HG03521 (cell line): ENCODE measurements around the gene CLMP.
"Not testable (repeated sequence)": the region's sequence is repeated elsewhere in the genome, so short reads cannot be mapped to it uniquely, and the experiment has no call there.

Experiments used
- ATAC-seq: cut with Tn5 transposase; IDR thresholded peaks from one replicate; pipeline ENCODE4 v1.9.1; 2021; ENCODE audit warnings: mild to moderate bottlenecking, moderate library complexity; ENCODE audit not compliant: unreplicated experiment

The CLMP gene

DNA sequence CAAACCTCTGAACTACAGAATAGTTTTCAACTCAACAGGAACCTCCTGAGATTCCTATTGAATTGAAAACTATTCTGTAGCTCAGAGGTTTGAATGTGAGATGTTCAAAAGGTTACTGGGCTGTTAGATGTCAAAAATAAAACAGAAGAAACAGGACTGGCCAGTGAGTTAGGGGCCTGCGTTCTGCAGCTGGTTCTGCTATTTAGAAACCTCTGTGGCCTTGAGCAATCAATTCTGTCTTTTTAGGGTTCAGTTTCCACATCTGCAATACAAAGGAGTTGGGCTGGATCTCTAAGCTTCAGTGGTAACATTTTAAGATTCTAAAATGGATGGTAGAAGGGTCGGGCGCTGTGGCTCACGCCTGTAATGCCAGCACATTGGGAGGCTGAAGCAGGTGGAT is 55.8 kb downstream of the CLMP start:
- no peak for ATAC-seq

DNA sequence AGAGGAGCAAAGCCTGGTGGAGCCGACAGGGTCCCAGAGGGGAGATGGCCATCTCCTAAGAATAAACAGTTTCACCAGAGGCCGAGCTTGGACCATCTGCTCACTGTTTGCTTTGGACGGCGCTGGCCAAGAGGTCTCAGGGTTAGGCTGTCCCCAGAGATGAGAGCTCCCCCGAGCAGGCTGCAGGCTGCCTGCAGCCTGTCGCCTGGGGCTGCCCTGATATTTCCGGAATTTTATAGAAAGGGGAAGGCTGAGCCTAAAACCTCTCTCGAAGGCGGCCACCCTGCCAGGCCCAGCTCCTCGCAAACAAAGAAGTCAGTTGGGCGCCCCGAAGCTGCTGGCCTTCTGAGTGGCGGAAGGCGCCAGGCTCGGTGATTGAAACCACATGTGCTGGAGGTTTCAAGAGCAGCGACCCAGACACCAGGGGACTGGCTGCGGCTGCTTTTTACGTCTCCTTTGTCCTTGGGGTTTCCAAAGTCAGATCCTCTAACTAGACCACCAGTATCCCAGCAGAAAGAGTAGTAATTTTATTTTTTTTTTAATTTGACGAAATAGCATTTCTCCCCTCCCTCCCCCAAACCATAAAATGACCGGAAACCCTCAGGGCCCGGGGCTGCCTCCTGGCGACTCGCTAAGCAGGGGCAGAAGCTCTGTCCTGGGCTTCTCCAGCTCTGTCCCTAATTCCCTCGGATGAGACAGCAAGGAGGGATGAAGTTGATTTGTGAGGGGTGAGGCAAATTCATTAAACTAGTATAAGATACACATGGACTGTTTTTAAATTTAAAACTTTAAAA is 57.4 kb downstream of the CLMP start:
- ATAC-seq, result no peak

DNA sequence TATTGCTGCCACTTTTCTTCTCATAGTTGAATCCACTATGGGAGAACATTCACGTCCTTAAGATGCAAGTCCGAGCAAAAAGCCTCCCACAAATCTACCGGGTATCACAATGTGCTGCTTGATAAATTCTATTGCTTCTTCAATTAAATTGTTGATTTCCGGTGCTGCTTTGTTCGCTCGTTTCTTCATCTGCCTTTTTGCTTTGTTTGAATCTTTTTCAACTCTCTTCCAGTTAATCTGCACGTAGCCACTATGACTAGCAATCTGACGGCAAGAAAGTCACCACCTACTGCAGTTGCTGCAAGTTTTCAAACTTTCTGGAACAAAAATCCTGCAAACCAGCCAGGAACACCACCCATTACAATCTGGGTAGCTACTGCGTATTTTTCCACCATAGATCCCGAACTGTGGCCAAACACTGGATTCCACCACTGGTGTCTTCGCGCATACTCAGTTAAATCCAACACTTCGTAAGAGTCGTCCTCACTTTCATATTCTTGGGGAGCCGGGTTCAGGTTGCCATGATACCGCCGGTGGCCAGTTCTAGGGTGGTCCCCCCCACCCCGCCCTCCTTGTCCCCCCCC is 59.1 kb downstream of the CLMP start:
- no peak for ATAC-seq

DNA sequence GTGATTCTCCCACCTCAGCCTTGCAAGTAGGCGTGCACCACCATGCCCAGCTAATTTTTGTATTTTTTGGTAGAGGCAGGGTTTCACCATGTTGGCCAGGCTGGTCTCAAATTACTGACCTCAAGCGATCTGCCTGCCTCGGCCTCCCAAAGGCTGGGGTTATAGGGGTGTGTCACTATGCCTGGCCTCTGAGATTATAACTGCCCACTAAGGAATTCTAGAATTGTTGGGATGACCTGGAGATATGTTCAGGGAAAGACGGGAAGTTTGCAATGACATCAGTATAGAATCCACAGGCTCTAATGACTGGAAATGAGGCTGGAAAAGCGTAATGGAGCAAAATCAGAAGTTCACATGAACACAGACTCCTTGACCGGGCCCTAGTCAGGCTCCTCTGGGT is 62.2 kb downstream of the CLMP start:
- no peak for ATAC-seq

DNA sequence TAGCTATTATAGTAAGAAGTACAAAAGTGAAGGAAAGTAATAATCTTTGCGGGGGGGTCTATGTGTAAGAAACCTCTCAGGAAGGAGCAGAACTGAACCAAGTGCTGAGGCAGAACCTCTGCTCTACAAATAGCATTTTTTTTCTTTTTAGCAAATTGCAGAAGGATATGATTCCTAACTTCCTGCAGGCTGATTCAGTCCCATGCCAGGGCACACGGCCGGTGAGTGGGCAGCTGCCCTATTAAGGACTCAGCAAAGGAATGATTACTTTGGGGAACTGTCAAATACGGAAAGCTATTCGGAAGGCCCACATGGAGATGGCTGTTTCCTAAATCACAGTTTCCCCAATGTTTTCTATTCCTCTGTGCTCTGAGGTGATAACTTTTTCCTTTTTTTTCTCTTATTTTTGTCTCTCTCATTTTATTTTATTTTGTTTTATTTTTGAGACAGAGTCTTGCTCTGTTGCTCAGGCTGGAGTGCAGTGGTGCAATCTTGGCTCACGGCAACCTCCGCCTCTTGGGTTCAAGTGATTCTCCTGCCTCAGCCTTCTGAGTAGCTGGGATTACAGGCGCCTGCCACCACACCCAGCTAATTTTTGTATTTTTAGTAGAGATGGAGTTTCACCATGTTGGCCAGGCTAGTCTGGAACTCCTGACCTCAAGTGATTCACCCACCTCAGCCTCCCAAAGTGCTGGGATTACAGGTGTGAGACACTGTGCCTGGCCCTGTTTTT is 62.8 kb downstream of the CLMP start:
- ATAC-seq, result not testable (repeated sequence)

DNA sequence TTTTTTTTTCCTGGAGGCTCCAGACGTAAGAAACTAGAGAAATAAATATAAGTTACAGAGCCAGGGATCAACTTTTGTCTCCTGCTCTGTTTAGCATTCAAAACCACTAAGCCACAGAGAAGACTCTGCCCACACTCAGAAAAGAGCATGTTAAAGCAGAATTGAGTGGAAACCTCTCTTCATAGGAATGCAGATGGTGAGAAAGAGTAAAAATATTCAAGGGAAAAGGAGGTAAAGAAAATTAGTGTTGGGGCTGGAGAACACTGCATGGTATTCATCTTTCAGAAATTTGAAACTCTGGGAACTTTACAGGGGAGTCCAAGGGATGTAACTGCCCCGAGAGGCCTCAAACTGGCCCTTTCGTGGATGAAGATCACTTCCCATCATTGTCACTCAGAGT is 65.1 kb downstream of the CLMP start:
- no peak for ATAC-seq

DNA sequence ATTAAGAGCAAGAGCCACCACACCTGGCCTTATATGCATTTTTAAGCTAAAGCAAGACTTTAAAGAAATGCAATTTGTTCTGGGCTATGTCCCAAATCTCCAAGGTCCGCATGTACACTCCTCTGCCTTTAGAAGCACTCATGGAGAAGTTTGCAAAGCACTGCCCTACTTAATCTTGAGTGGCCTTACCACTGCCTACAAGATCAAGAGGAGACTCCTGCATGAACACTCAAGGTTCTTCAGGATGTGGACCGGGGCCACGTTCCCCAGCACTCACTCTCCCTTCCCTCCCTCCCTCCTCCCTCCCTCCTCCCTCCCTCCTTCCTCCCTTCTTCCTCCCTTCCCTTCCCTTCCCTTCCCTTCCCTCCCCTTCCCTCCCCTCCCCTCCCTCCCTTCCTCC is 69.9 kb downstream of the CLMP start:
- no peak for ATAC-seq

DNA sequence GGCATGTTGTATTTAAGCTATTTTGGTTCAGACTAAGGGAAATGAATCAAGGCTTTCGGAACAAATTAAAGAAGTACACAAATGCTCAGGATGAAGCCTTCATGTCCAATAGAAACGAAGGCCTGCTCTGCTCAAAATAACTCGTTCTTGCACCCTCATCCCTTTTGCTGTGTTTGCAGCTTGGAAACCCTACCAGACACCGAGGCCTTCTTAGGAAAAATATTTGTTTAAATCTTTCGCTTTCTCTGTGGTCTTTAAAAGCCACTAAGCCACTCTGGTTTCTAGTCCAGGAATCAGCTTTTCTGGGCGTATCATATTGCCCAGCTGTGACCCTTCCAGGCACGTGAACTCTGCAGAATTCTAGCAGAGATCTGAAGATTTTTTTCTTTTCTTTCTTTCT is 72.2 kb downstream of the CLMP start:
- ATAC-seq, result no peak

DNA sequence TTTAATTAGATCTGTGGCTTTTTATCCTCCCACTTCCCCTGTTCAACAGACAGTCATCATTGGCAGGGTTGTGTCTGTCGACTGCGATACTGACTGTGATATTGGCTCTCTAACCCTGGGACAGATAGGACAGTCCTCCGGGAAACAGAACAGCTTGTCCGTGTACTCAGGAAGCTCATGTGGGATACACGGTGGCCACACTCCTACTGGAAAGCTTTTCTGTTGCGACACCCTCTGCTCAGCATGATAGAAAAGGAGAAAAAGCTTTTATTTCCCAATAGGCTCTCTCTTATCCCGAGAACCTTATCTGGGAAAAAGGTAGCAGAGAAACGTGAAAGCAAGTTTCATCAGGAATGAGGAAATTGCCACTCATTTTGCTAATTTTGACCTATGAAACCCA is 72.7 kb downstream of the CLMP start:
- no peak for ATAC-seq

DNA sequence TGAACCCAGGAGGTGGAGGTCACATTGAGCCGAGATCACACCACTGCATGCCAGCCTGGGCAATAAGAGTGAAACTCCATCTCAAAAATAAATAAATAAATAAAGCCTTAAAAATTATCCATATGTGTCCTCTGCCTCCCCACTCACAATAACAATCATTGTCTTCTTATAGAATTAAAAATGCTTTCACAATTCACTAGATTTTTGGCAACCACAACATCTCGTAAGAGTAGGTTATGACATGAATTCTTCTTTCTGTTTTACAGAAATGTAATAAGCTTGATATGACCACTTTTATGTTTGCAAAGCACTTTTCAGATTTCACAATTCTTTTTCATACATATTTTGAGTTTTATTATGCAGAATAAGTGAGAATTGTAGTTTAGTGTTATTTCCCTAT is 78.6 kb downstream of the CLMP start:
- ATAC-seq, result no peak

DNA sequence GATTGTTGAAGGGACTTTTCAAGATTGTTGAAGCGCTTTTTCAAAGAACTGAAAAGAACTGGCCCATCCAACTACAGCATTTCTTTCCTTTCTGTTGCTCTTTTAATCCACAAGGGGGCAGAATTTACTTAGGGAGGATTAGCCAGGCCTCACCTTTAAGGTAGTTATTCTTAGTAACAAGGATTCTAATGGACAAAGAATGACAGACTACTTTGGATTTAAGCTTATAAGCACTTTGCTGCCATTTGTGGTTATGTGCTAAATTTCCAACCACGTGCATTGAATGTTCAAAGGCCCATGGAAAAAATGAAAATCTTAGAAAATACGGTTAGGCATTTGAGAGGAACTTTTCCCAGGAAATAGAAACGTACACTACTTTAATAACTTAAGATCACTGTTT is 83.6 kb downstream of the CLMP start:
- ATAC-seq, result no peak

DNA sequence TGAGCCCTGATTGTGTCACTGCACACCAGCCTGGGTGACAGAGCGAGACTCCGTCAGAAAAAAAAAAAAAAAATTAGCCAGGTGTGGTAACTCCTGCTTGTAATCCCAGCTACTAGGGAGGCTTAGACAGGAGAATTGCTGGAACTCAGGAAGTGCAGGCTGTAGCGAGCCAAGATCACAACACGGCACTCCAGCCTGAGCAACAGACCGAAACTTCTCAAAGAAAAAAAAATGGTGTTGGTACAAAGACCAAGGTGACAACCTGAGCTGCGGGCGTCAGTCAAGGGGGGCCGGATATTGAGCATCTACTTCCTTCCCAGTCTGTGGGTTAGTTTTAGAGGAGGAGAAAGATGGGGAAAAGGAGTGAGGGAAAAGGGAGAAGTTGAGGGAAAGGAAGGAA is 84.7 kb downstream of the CLMP start:
- no peak for ATAC-seq

DNA sequence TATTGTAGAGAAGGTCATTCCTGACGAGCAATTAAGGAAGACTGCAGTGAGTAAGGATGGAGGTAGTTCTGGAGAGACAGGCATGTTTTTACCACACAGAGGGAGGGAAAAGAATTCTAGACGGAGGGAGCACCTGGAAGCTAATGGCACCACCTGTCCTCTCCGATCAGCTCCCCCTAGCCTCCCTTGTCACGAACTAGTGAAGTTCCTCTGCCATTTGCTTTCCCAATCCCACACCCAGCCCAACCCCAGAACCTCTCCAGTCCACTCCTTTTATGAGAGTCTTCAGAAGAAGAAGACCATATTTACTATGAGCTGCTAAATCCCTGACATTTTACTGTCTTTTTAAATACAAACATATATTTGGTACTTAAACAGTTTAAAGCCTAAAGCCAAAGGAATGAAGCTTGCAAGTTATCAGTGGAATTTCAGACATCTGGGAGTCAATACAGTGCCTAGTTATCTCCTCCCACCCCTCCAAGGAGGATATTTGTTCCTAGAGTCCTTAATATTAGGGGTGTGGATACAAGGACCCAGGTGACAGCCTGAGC is 87.0 kb downstream of the CLMP start:
- no peak for ATAC-seq

DNA sequence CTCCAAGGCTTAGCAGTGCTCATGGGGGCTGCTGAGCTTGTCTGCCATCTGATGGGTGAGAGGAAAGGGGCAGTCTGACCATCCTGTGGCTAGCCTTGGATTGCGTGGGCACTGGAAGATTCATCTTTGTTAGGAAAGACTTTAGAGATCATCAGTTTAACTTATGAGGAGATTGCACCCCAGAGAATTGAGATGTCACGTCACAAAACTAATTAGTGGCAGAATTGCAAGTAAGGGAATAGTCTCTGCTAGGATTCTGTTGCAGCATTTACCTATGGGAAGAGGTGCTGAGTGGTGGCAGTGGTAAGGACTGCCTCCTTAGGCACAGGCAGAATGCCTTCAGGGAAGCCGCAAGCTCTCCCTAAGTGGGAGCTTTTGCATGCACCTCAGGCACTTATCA is 90.4 kb downstream of the CLMP start:
- no peak for ATAC-seq

DNA sequence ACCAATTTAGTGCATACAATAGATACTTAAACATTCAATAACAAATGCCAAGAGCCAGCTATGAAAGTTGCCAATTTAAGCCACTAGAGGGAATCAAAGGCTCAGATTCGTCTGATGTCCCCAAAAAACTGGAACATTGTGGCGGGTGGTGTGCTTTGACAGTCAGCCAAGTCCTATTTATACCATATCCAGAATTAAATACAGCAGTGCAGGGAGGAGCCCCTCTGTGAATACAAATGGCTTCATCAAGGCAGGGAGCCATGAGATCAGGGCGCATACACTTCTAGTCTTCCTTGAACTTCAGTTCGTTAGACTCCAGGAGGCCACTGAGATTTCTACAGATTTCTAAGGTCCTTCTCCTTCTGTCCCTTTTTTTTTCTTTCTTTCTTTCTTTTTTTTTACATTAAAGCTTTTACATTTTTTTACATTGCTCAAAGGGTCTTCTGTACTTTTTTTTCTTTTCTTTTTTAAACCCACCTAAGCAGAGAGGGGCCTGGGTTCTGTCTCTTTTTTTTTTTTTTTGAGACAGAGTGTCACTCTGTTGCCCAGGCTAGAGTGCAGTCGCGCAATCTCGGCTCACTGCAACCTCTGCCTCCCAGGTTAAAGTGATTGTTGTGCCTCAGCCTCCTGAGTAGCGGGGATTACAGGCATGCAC is 91.6 kb downstream of the CLMP start:
- no peak for ATAC-seq

DNA sequence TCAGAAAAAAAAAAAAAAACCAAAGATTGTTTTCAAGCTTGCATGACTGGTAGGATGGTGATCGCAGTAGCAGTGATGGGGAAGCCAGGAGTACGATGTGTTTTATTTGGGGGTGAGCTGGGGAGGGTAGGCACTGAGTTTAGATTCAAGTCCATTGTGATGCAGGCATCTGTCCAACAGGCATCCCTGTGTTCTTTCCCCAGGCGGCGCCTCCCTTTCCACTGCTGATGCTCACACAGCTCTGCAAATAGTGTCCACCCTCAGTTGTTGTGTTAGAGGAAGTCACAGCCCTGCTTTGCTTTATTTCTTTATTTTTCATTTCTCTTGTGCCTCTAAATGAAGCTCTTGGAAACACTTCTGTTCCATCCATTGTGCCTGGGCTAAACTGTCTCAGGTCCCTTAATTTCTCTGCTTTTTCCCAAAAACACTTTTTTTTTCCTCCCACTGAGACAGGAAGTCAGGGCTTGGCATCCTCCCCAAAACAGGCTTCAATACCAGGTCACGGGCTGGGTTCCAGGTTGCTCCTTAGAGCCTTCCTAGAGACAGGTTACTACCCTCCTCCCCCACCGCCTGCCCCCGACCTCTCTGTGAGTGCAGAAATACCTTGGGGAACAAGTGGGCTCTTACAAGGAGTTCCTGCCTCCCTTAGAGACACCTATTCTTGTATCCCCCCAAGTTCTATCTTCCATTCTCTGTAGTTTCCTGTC is 94.5 kb downstream of the CLMP start:
- ATAC-seq, result no peak

DNA sequence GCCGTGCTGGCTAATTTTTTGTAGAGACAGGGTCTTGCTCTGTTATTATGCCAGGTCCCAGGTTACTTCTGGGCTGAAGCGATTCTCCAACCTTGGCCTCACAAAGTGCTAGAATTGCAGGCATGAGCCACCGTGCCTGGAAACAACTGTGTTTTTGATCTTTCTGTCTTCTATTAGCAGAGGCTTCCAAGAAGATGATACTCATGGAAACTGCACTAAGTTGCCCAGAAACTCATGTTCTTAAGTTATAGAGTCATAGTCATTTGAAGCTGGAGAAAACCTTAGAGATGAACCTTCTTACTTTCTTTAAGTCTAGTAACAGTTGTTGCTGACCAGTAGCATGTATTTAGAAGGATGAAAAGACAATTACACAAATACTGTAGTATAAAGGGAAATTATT is 96.1 kb downstream of the CLMP start:
- no peak for ATAC-seq

DNA sequence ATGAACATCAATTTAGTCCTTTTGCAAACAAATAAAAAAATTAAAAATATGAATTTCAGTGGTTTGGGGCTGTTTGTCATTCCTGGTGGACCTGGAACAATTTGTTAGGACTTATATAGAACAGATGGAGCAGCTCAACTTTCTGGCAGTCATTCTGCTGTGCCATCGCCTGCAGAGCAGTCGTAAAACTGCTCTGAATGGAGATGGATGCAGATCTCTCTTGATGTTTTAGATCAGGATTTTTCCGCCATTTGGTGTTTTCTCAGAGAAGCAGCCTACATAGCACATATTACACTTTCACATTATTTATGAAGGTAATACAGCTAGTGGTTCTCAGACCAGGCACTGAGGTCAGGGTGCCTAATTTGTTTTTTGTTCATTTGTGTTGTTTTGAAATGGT is 101.3 kb downstream of the CLMP start:
- ATAC-seq, result no peak

DNA sequence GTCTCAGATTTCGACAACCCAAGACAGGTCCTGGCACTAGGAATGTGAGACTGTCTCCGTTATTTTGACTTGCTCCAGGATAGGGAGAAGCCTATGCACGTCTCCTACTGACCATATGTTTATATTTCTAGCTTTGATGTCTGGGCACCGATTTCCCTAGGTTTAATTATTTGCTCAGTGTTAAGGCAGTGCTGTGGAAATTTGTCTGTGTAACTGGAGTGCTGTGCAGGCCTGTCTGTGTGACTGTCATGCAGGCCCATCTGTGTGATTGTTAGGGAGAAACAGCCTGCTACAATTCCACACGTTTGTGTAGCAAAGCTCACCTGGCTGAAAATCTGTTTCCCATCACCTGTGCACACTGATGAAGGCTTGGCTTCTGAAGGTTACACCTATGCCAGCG is 103.5 kb downstream of the CLMP start:
- no peak for ATAC-seq

DNA sequence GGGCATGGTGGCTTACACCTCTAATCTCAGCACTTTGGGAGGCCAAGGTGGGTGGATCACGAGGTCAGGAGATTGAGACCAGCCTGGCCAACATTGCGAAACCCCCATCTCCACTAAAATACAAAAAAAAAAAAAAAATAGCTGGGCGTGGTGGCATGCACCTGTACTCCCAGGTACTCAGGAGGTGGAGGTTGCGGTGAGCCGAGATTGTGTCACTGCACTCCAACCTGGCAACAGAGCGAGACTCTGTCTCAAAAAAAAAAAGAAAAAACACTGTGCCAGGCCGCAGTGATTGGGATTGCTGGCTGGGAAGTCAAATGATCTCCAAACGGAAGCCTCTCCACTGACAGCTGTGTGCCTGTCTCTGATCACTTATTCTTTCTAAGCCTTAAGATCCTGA is 104.9 kb downstream of the CLMP start:
- ATAC-seq, result not testable (repeated sequence)

DNA sequence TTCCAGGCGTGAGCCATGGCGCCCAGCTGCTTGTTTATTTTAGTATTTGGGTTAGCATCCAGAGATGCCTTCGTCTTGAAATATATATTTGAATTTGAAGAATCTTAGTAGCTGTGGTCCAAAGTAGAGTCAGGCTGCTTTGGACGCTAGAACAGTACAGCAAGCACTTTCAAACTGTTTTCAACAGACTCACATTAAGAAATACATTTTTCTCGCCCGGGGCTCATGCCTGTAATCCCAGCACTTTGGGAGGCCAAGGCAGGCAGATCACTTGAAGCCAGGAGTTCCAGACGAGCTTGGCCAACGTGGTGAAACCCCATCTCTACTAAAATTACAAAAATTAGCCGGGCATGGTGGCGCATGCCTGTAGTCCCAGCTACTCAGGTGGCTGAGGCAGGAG is 106.2 kb downstream of the CLMP start:
- ATAC-seq, result not testable (repeated sequence)
